ENCODE results near the gene FAM221A.

The FAM221A gene

GRCh38 chr7:23712368-23713284 is 32.6 kb downstream of the FAM221A start:
- Histone ChIP-seq H2BK12ac (ENCODE audit: low read length in 2 of 2) (no peak overlapping the region), H3K4ac (ENCODE audit: low read depth in 1 of 2, low read length in 2 of 2) (no peak overlapping the region), H3K14ac (ENCODE audit: low read length in 2 of 2) (no peak overlapping the region), H2BK5ac (ENCODE audit: low read depth, low read length, poor library complexity, severe bottlenecking) (no peak overlapping the region), H3K27ac (ENCODE audit: low read length, poor library complexity, severe bottlenecking) (peak overlapping the region; percentile 28), H3K4me3 (ENCODE audit: insufficient read depth in 1 of 2, low read depth in 1 of 2, low read length in 2 of 2) (no peak overlapping the region), H3K36me3 (ENCODE audit: control insufficient read depth in 1 of 2, insufficient read depth in 2 of 2, low read depth in 1 of 2, low read length in 2 of 2) (no peaks in the 10 kb centered on the region), H2AK5ac (ENCODE audit: low read length, severe bottlenecking) (no peak overlapping the region), H3K9ac (ENCODE audit: low read length) (peak overlapping the region; percentile 38), H2BK15ac (ENCODE audit: low read depth, poor library complexity, severe bottlenecking) (no peak overlapping the region), H3K79me1 (replicated peaks; ENCODE audit: low read length, poor library complexity, severe bottlenecking) (no peaks in the 10 kb centered on the region), H3K18ac (ENCODE audit: low read depth in 1 of 2, low read length in 2 of 2) (no peak overlapping the region), H2AFZ (ENCODE audit: low read depth, low read length) (no peak overlapping the region), H2BK120ac (ENCODE audit: low read depth, low read length) (no peak overlapping the region), H3K9me3 (ENCODE audit: control insufficient read depth, low read length) (no peaks in the 10 kb centered on the region), H4K8ac (ENCODE audit: low read length) (no peak overlapping the region), H3K27me3 (ENCODE audit: control insufficient read depth in 1 of 2, insufficient read depth in 1 of 2, low read length in 2 of 2) (no peaks in the 10 kb centered on the region), H3K4me1 (ENCODE audit: control insufficient read depth, insufficient read depth, low read depth, low read length) (no peaks in the 10 kb centered on the region), H4K91ac (ENCODE audit: low read length) (no peak overlapping the region), H3K23ac (ENCODE audit: low read length in 2 of 2) (no peak overlapping the region), H3K4me2 (ENCODE audit: low read length, poor library complexity, severe bottlenecking) (peak overlapping the region; percentile 8)
- DNase-seq, result peak; percentile 67
- 40% methylated on average over 8 of the region's 8 CpGs for WGBS

GRCh38 chr7:23713285-23714149 is 33.5 kb downstream of the FAM221A start:
- Histone ChIP-seq H2BK5ac (ENCODE audit: low read depth, low read length, poor library complexity, severe bottlenecking) (no peak overlapping the region), H4K8ac (ENCODE audit: low read length) (no peak overlapping the region), H2BK15ac (ENCODE audit: low read depth, poor library complexity, severe bottlenecking) (no peak overlapping the region), H3K4me3 (ENCODE audit: insufficient read depth in 1 of 2, low read depth in 1 of 2, low read length in 2 of 2) (no peak overlapping the region), H3K9ac (ENCODE audit: low read length) (peak overlapping the region; percentile 38), H2BK12ac (ENCODE audit: low read length in 2 of 2) (no peak overlapping the region), H3K18ac (ENCODE audit: low read depth in 1 of 2, low read length in 2 of 2) (no peak overlapping the region), H3K9me3 (ENCODE audit: control insufficient read depth, low read length) (no peaks in the 10 kb centered on the region), H3K36me3 (ENCODE audit: control insufficient read depth in 1 of 2, insufficient read depth in 2 of 2, low read depth in 1 of 2, low read length in 2 of 2) (no peaks in the 10 kb centered on the region), H3K4ac (ENCODE audit: low read depth in 1 of 2, low read length in 2 of 2) (no peak overlapping the region), H4K91ac (ENCODE audit: low read length) (no peak overlapping the region), H3K14ac (ENCODE audit: low read length in 2 of 2) (no peak overlapping the region), H2BK120ac (ENCODE audit: low read depth, low read length) (no peak overlapping the region), H3K27me3 (ENCODE audit: control insufficient read depth in 1 of 2, insufficient read depth in 1 of 2, low read length in 2 of 2) (no peaks in the 10 kb centered on the region), H3K4me2 (ENCODE audit: low read length, poor library complexity, severe bottlenecking) (no peak overlapping the region), H3K23ac (ENCODE audit: low read length in 2 of 2) (no peak overlapping the region), H3K27ac (ENCODE audit: low read length, poor library complexity, severe bottlenecking) (peak overlapping the region; percentile 84), H2AK5ac (ENCODE audit: low read length, severe bottlenecking) (no peak overlapping the region), H2AFZ (ENCODE audit: low read depth, low read length) (no peak overlapping the region), H3K79me1 (replicated peaks; ENCODE audit: low read length, poor library complexity, severe bottlenecking) (no peaks in the 10 kb centered on the region), H3K4me1 (ENCODE audit: control insufficient read depth, insufficient read depth, low read depth, low read length) (no peaks in the 10 kb centered on the region)
- WGBS, result 17% methylated on average over 2 of the region's 6 CpGs
- DNase-seq, result peak; percentile 68

GRCh38 chr7:23714150-23714464 is 34.1 kb downstream of the FAM221A start:
- H3K9me3 ChIP-seq (ENCODE audit: control insufficient read depth, low read length), result no peaks in the 10 kb centered on the region
- H3K18ac ChIP-seq (ENCODE audit: low read depth in 1 of 2, low read length in 2 of 2), result no peak overlapping the region
- no peak overlapping the region for H3K14ac ChIP-seq (ENCODE audit: low read length in 2 of 2)
- no peak overlapping the region for H3K4ac ChIP-seq (ENCODE audit: low read depth in 1 of 2, low read length in 2 of 2)
- no peak overlapping the region for H2AFZ ChIP-seq (ENCODE audit: low read depth, low read length)
- no peak overlapping the region for H4K8ac ChIP-seq (ENCODE audit: low read length)
- no peak overlapping the region for H2BK120ac ChIP-seq (ENCODE audit: low read depth, low read length)
- no peak overlapping the region for H3K9ac ChIP-seq (ENCODE audit: low read length)
- no peak overlapping the region for H4K91ac ChIP-seq (ENCODE audit: low read length)
- no peak overlapping the region for H2AK5ac ChIP-seq (ENCODE audit: low read length, severe bottlenecking)
- H3K27ac ChIP-seq (ENCODE audit: low read length, poor library complexity, severe bottlenecking), result peak overlapping the region; percentile 43
- no peaks in the 10 kb centered on the region for H3K79me1 ChIP-seq (replicated peaks; ENCODE audit: low read length, poor library complexity, severe bottlenecking)
- 0% methylated on average over 2 of the region's 2 CpGs for WGBS
- H3K4me1 ChIP-seq (ENCODE audit: control insufficient read depth, insufficient read depth, low read depth, low read length), result no peaks in the 10 kb centered on the region
- H3K23ac ChIP-seq (ENCODE audit: low read length in 2 of 2), result no peak overlapping the region
- no peak overlapping the region for H2BK12ac ChIP-seq (ENCODE audit: low read length in 2 of 2)
- no peak overlapping the region for H3K4me3 ChIP-seq (ENCODE audit: insufficient read depth in 1 of 2, low read depth in 1 of 2, low read length in 2 of 2)
- no peak overlapping the region for H2BK15ac ChIP-seq (ENCODE audit: low read depth, poor library complexity, severe bottlenecking)
- no peaks in the 10 kb centered on the region for H3K27me3 ChIP-seq (ENCODE audit: control insufficient read depth in 1 of 2, insufficient read depth in 1 of 2, low read length in 2 of 2)
- no peak for DNase-seq
- peak overlapping the region; percentile 8 for H2BK5ac ChIP-seq (ENCODE audit: low read depth, low read length, poor library complexity, severe bottlenecking)
- no peaks in the 10 kb centered on the region for H3K36me3 ChIP-seq (ENCODE audit: control insufficient read depth in 1 of 2, insufficient read depth in 2 of 2, low read depth in 1 of 2, low read length in 2 of 2)
- H3K4me2 ChIP-seq (ENCODE audit: low read length, poor library complexity, severe bottlenecking), result no peak overlapping the region

GRCh38 chr7:23714579-23714978 is 34.6 kb downstream of the FAM221A start:
- Histone ChIP-seq H2AK5ac (ENCODE audit: low read length, severe bottlenecking) (no peak overlapping the region), H2BK120ac (ENCODE audit: low read depth, low read length) (no peak overlapping the region), H2AFZ (ENCODE audit: low read depth, low read length) (no peak overlapping the region), H4K8ac (ENCODE audit: low read length) (no peak overlapping the region), H3K14ac (ENCODE audit: low read length in 2 of 2) (no peak overlapping the region), H3K36me3 (ENCODE audit: control insufficient read depth in 1 of 2, insufficient read depth in 2 of 2, low read depth in 1 of 2, low read length in 2 of 2) (no peaks in the 10 kb centered on the region), H3K9me3 (ENCODE audit: control insufficient read depth, low read length) (no peaks in the 10 kb centered on the region), H3K27me3 (ENCODE audit: control insufficient read depth in 1 of 2, insufficient read depth in 1 of 2, low read length in 2 of 2) (no peaks in the 10 kb centered on the region), H2BK15ac (ENCODE audit: low read depth, poor library complexity, severe bottlenecking) (no peak overlapping the region), H3K4me3 (ENCODE audit: insufficient read depth in 1 of 2, low read depth in 1 of 2, low read length in 2 of 2) (no peak overlapping the region), H3K79me1 (replicated peaks; ENCODE audit: low read length, poor library complexity, severe bottlenecking) (no peaks in the 10 kb centered on the region), H2BK12ac (ENCODE audit: low read length in 2 of 2) (no peak overlapping the region), H3K4me1 (ENCODE audit: control insufficient read depth, insufficient read depth, low read depth, low read length) (no peaks in the 10 kb centered on the region), H3K4ac (ENCODE audit: low read depth in 1 of 2, low read length in 2 of 2) (no peak overlapping the region), H3K18ac (ENCODE audit: low read depth in 1 of 2, low read length in 2 of 2) (no peak overlapping the region), H3K23ac (ENCODE audit: low read length in 2 of 2) (no peak overlapping the region), H2BK5ac (ENCODE audit: low read depth, low read length, poor library complexity, severe bottlenecking) (no peak overlapping the region), H4K91ac (ENCODE audit: low read length) (no peak overlapping the region), H3K9ac (ENCODE audit: low read length) (no peak overlapping the region), H3K27ac (ENCODE audit: low read length, poor library complexity, severe bottlenecking) (no peak overlapping the region), H3K4me2 (ENCODE audit: low read length, poor library complexity, severe bottlenecking) (no peak overlapping the region)
- no peak for DNase-seq
- WGBS, result 91% methylated on average over 1 of the region's 1 CpG
